D341Med (cell line): ENCODE results near the gene TRIM44.

ENCODE experiments used
- DNase-seq: peaks from one replicate; pipeline ENCODE4 v3.0.0; 2012; ENCODE audit warnings: low spot score

The TRIM44 gene

DNA sequence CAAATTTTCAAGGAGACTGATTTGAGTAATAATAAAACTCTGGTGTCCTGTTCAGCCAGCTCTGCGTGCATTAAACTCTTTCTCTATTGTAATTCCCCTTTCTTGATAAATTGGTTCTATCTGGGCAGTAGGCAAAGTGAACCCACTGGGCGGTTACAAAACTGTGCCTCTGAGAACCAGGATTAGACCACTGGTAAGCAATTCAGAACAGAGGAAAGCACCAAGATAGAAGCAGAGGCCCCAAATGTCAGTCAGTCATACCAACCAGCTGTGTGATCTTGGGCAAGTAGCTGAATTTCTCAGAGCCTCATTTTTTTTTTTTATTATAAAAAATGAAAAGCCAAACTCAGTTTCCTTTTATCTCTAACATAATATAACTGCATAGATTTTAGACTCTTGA, 54.9 kb downstream of the TRIM44 start:
- DNase-seq: no peak

DNA sequence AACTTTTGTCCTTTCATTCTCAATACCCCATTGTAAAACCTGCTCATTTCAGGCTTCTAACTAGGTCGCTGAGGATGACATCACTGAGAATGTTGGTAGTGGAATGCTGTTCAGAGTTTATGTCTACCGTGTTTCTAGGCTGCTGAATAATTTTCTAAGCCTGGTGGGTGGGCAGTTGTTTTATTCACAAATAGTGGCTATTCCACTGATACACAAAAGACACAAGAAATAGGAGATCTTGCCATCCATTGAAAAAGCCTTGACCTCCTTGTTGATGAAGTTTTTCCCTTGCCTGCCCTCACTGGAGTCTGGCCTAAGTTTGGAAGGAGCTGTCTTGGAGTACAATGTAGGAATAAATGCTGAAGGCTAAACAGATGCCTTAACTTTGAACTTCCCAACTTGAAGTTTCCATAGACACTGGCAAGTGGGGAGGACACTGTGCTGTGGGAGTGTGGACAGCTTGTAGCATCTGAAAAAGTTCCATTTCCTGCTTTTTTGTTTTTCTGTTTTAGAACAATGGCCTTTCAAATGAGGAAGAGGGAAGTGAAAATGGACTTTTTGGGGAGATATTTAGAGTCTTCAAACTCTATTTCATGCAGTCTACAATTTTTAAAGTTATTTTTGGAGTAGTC, 59.2 kb downstream of the TRIM44 start:
- no peak for DNase-seq

DNA sequence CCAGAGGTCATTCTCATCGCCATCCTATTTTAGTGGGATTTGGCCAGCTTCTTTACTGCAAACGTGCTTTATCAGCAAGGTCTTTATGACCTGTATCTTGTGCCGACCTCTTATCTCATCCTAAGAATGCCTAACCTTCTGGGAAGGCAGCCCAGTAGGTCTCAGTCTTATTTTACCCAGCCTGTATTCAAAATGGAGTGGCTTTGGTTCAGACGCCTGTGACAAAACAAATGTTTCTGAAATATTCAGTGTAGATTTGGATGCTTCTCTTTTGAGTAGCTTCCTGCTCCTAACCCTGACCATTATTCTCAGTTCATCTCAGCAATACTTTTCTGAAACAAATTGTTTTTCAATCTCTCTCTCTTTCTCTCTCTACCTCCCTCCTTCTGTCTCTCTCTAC, 60.1 kb downstream of the TRIM44 start:
- DNase-seq: no peak

DNA sequence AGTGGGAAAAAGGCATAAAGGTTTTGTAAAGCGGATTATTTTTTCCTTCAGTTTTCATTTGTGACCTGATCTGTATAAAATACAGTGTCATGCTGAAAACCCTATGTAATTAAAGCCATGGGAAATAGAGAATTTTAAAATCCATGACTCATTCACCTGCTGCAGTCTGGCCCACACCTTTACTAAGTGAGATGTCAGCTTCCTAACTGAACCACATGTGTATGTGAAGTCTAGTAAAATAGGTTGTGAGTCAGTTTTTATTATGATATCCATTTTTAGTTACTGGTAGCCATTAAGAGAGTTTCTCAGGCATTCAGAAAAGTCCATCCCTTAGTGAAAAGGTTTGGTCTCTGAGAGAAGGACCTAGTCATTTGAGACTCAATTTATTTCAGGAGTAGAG, 60.9 kb downstream of the TRIM44 start:
- no peak for DNase-seq

DNA sequence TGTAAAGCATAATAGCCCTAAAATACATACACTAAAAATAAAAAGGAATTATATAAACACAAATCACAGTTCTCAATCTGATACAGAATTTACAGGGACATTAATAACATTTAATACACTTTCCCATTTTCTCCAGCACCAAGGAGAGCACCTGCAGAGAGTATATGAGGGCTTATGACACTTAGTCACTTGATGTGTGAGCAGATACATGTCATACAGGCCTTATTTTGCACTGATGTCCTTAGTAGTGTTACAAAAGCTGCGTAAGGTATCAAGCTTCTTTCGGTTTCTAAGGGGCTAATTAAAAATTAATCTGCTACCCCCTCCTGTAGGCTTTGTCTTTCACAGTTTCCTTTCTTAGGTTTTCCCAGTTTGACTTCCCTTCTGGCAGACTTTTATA, 61.3 kb downstream of the TRIM44 start:
- DNase-seq: no peak

GRCh38 chr11:35725885-35726284, 63.3 kb downstream of the TRIM44 start:
- DNase-seq: no peak

GRCh38 chr11:35727140-35727539, 64.6 kb downstream of the TRIM44 start:
- DNase-seq: no peak

DNA sequence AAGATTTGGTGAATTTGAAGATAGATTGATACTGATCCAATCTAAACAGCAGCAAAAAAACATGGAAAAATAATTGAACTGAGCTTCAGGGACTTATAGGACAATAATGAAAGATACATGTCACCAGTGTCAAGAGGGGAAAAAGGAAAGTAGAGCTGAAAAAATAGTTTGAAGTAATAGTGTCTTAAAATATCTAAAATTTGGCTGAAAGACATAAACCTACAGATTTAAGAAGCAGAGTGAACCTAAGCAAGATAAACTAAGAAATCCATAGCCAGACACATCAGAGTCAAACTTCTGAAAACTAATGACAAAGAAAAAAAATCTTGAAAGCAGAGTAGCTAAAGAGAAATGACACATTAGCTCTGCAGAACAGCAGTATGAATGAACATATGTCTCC, 67.7 kb downstream of the TRIM44 start:
- no peak for DNase-seq

DNA sequence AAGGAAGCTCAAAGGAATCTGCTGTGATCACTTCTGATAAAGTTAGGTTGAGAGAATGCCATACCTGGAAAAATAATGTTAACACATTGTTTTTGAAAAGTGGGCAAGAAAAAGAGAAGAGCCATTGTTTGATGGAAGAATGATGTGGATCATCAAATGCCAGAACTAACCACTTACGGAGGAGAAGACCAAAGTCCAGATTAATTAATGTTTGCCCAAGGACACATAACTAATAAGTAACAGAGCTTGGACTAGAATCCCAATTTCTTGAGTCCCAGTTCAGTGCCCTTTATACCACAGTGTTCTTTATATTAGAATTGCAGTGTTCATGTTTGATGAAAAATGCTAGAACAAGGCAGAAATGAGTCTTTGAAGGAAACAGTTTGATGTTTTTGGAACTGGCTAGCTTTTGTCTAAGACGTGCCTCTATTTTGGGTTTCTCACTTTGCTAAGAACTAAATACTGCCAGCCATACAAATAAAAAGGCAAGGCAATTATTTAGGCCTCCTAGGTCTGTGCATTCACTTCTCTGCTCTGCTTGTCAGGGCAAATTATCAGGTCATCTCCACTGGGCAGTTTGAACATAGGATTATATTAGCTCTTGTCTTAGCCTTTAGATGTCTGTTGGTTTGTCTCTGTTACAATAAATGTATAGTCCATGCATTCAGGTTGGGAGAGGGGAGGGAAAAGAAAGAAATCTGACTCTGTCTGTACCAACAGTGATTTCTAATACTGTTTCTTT, 72.3 kb downstream of the TRIM44 start:
- no peak for DNase-seq

DNA sequence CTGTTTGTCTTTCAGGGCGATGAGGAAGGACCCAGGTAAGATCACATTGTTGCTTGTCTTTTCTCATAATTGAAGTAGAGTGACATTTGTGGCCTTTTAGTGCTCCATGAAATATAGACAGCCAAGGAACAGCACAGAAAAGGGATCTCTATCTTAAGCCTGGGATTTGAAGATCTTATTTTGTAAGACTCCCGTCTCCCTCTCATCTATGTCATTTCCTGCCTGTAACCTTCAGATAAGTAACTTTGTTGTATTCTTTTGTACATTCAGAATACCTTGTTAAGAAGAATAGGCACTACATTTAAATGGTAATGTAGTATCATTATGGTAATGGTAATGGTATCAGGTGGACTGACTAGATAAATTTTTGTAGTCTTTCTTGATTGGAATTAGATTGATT, 72.8 kb downstream of the TRIM44 start:
- DNase-seq: no peak

DNA sequence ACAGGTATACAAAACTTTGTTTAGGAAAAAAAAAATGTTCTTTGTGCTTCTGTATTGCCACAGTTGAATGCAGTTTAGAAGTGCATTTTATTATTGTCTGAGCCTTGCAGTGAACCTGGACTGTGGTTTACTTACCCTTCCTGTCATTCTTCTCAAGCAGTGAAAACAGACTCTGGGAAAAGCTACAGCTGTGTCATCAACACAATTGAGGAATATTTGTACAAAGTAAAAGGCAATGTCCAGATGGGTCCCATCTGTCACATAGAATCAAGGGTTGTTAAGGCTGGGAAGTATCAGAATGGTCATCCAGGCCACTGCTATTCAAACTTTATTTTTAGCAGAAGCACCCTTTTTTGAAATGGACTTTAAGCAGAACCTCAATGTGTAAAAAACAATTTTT, 73.3 kb downstream of the TRIM44 start:
- DNase-seq: no peak

GRCh38 chr11:35736952-35737351, 74.4 kb downstream of the TRIM44 start:
- no peak for DNase-seq

GRCh38 chr11:35740061-35740799, 77.7 kb downstream of the TRIM44 start:
- no peak for DNase-seq

DNA sequence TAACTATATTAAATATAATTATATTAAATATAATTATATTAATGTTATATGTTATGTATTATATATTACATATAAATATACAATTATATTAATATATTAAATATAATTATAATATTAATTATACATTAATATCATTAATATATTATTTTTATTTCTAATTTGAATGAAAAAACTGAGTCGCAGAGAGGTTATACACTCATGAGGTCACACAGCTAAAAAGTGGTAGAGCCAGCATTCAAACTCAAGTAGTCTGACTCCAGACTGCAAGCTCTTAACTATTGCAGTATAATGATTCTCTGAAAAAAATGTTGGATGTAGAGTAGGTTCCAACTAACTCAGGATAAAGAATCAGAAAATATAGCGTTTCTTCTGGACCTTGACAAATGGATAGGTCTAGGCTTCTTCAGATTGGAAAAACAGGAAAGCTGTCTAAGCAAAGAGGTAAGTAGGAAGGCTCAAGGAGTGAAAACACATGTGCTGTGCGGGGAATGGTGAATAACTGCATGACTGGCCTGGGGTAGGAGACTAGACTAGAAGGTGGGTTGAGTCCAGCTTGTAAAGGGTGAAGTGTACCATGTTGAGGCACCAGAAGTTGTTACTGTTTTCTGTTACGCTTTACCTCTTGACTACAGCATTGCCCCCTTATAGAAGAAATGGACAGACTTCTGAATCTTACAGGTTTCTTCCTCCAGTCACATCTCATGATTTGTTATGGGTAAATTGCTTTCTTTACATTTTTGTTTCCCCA, 80.3 kb downstream of the TRIM44 start:
- DNase-seq: no peak

DNA sequence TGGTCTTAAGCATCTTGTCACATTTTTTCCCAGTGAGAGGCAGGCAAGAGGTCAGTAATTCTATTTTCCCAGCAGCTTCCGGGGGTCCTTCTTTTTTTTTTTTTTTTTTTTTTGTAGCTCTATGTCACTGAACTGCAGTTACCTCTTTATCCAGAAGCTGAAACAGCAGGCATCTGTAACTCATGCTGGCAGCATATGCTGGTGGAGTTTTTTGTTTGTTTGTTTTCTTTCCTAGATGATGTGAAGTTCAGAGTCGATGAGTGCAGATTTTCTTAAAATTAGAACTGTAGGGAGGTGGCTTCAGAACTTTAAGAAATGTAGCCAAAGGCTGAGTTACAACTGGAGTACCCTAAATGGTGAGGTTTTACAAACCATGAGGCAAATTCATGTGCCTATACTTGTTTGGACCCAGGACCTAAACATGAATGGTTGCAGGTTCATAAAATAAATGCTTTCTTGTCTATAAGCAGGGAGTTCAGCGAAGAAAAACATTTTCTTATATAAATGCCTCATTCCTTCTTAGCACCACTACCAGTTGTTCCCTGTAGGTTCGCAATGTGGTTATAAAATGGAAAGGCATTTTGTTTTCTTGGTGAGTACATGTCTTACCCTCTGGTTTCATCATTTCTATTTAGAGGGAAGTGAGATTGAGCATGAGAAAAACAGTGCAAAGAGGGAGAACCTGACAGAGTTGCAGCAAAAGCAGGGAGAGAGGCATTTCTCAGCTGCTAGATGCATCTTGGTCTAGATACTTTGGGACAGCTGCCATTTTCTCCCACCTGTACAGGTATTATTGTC, 84.0 kb downstream of the TRIM44 start:
- no peak for DNase-seq

DNA sequence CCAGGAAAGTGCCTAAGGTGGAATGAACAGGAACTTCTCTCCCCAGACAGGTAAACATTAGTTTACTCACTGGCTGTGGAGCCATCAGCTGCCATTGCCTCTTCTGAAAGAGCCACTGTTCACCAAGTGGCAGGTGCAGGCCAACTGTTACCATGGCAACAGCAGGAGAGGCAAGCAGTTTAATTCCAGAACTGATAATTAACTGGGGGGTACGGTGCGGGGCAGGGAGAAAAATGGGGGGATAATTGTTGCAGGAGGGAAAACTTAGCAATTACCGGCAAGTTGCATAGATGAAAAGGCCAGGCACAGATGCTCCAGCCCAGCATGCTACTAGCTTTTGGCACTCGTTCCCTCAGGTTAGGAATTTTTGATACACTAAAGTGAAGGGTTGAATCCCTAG, 85.1 kb downstream of the TRIM44 start:
- DNase-seq: no peak

- DNase-seq: no peak
Observed at GRCh38 chr11:35748644-35749043, 86.1 kb downstream of the TRIM44 start.

GRCh38 chr11:35750315-35750714, 87.7 kb downstream of the TRIM44 start:
- no peak for DNase-seq

GRCh38 chr11:35750981-35751663, 88.5 kb downstream of the TRIM44 start:
- DNase-seq: no peak

GRCh38 chr11:35751664-35752061, 89.1 kb downstream of the TRIM44 start:
- no peak for DNase-seq

DNA sequence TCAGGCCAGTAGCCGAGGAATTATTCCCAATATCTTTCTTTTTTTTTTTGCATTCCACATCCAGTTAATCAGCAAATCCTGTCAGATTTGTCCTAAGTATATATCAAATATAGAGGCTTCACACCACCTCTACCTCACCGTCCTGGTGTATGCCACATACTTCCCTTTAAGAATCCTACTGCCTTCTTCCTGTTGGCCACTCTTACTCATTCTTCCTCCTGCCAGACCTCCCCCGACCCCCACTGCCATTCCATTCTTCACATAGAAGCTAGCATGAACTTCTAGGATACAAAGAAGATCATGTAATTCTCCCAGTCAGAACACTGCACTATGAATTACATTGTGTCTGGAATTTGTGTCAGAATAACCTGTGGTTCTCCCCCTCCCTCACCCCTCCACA, 89.5 kb downstream of the TRIM44 start:
- DNase-seq: no peak
